ENCODE data around the gene ANKRD28. TPM values are rescaled to one million over a fixed set of nuclear protein-coding genes. Genes with fewer than 3 reads are reported as not detected.
"Not testable (repeated sequence)": the region's sequence is repeated elsewhere in the genome, so short reads cannot be mapped to it uniquely, and the experiment has no call there.

Gene ANKRD28
- total RNA-seq, 1 experiment from 2014 or later: 89.3 TPM

GRCh38 chr3:15743587-15744009 lies 54.2 kb downstream of the ANKRD28 start:
- 0 out of 2 replicates have a peak, but pooled peaks have one; percentile 51 for ATAC-seq
- POLR2A ChIA-PET: interaction anchor here (0.6 kb wide), 1 partner anchor 17 kb away, joined by 3 read pairs; no protein-coding TSS in a partner anchor
- TF ChIP-seq TCF7L2 (IDR thresholded peaks at IDR 0.05; ENCODE audit: low read depth, low read length) (no peak), CTCF (IDR thresholded peaks at IDR 0.05) (no peak)
- 0 out of 2 replicates have a peak, but pooled peaks cover under 1% of the 10 kb centered on the region for H3K36me3 ChIP-seq (ENCODE audit: control insufficient read depth, insufficient read depth, low read length)
- in situ Hi-C loops (cut with HindIII; ENCODE audit: low pct_unique_long_range_greater_than_20kb, low sequenced_read_pairs): no loop called here
- no TSS peak for BruUV-seq (replicated peaks)
- intact Hi-C loops (cut with micrococcal nuclease; ENCODE audit: unreplicated experiment): no loop called here
- no peaks in the 10 kb centered on the region; the same call in 1 of the 2 replicates for H3K9me3 ChIP-seq (ENCODE audit: control insufficient read depth, insufficient read depth, low read depth, low read length)
- no peaks in the 10 kb centered on the region for H3K4me1 ChIP-seq (ENCODE audit: control insufficient read depth, insufficient read depth, low read length)
- no peaks in the 10 kb centered on the region for H3K27me3 ChIP-seq (ENCODE audit: control insufficient read depth, insufficient read depth, low read length)
- DNase-seq (ENCODE audit: low read depth, low spot score): no peak
- CTCF ChIA-PET: no interaction called here
- H3K27ac ChIP-seq (ENCODE audit: low read length): peak overlapping the region; percentile 48; the same call in 1 of the 2 replicates
- H3K4me3 ChIP-seq (ENCODE audit: low read depth in 2 of 2, low read length in 2 of 2): no peak overlapping the region

GRCh38 chr3:15742236-15742635 lies 55.5 kb downstream of the ANKRD28 start:
- H3K27me3 ChIP-seq (ENCODE audit: control insufficient read depth, insufficient read depth, low read length); H3K36me3 ChIP-seq (ENCODE audit: control insufficient read depth, insufficient read depth, low read length); POLR2A ChIA-PET; H3K4me3 ChIP-seq (ENCODE audit: low read depth in 2 of 2, low read length in 2 of 2); DNase-seq (ENCODE audit: low read depth, low spot score); H3K9me3 ChIP-seq (ENCODE audit: control insufficient read depth, insufficient read depth, low read depth, low read length); CTCF ChIA-PET; H3K4me1 ChIP-seq (ENCODE audit: control insufficient read depth, insufficient read depth, low read length); intact Hi-C loops (cut with micrococcal nuclease; ENCODE audit: unreplicated experiment); BruUV-seq (replicated peaks); in situ Hi-C loops (cut with HindIII; ENCODE audit: low pct_unique_long_range_greater_than_20kb, low sequenced_read_pairs); H3K27ac ChIP-seq (ENCODE audit: low read length); ATAC-seq: not testable (repeated sequence)

GRCh38 chr3:15738616-15739005 lies 59.2 kb downstream of the ANKRD28 start:
- H3K27ac ChIP-seq (ENCODE audit: low read length); intact Hi-C loops (cut with micrococcal nuclease; ENCODE audit: unreplicated experiment); H3K27me3 ChIP-seq (ENCODE audit: control insufficient read depth, insufficient read depth, low read length); BruUV-seq (replicated peaks); in situ Hi-C loops (cut with HindIII; ENCODE audit: low pct_unique_long_range_greater_than_20kb, low sequenced_read_pairs); CTCF ChIA-PET; POLR2A ChIA-PET; ATAC-seq; DNase-seq (ENCODE audit: low read depth, low spot score); H3K9me3 ChIP-seq (ENCODE audit: control insufficient read depth, insufficient read depth, low read depth, low read length); H3K4me1 ChIP-seq (ENCODE audit: control insufficient read depth, insufficient read depth, low read length); H3K4me3 ChIP-seq (ENCODE audit: low read depth in 2 of 2, low read length in 2 of 2): not testable (repeated sequence)
- peaks cover 19% of the 10 kb centered on the region for H3K36me3 ChIP-seq (ENCODE audit: control insufficient read depth, insufficient read depth, low read length)

- CTCF ChIA-PET: no interaction called here
- no peak overlapping the region for H3K27ac ChIP-seq (ENCODE audit: low read length)
These were observed 66.8 kb downstream of the ANKRD28 start for GRCh38 chr3:15731024-15731423.

More at GRCh38 chr3:15731024-15731423, 66.8 kb downstream of the ANKRD28 start:
- peaks cover 18% of the 10 kb centered on the region for H3K36me3 ChIP-seq (ENCODE audit: control insufficient read depth, insufficient read depth, low read length)
- TF ChIP-seq REST (IDR thresholded peaks at IDR 0.05; ENCODE audit: insufficient read depth in 1 of 2, low read depth in 2 of 2, low read length in 1 of 2): no peak
- TF ChIP-seq POLR2AphosphoS5 (IDR thresholded peaks at IDR 0.05; ENCODE audit: low read depth, low read length): no peak
- no peak for TF ChIP-seq TCF7L2 (IDR thresholded peaks at IDR 0.05; ENCODE audit: low read depth, low read length)
- TF ChIP-seq CTCF (IDR thresholded peaks at IDR 0.05): no peak
- no peak for TF ChIP-seq SIN3A (IDR thresholded peaks at IDR 0.05; ENCODE audit: borderline replicate concordance, insufficient read depth, low read depth, low read length)
- no peak for DNase-seq (ENCODE audit: low read depth, low spot score)
- ATAC-seq: no peak
- H3K4me1 ChIP-seq (ENCODE audit: control insufficient read depth, insufficient read depth, low read length): no peaks in the 10 kb centered on the region
- no peak overlapping the region for H3K4me3 ChIP-seq (ENCODE audit: low read depth in 2 of 2, low read length in 2 of 2)
- intact Hi-C loops (cut with micrococcal nuclease; ENCODE audit: unreplicated experiment): no loop called here
- no TSS peak for BruUV-seq (replicated peaks)
- in situ Hi-C loops (cut with HindIII; ENCODE audit: low pct_unique_long_range_greater_than_20kb, low sequenced_read_pairs): no loop called here
- POLR2A ChIA-PET: no interaction called here
- H3K9me3 ChIP-seq (ENCODE audit: control insufficient read depth, insufficient read depth, low read depth, low read length): no peaks in the 10 kb centered on the region
- no peaks in the 10 kb centered on the region for H3K27me3 ChIP-seq (ENCODE audit: control insufficient read depth, insufficient read depth, low read length)
